ENCODE data around the gene RTKN. TPM values are rescaled to one million over a fixed set of nuclear protein-coding genes. Genes with fewer than 3 reads are reported as not detected.

RTKN gene
- total and polyA plus RNA-seq, 10 of the 15 experiments (the other 5 are each of a cell fraction or from before 2014, with no cell fraction given): 0.50 to 12.3 (median 5.4) TPM

GRCh38 chr2:74462786-74463105 lies 21.0 kb upstream of the RTKN start:
- POLR2A ChIA-PET: interaction anchor here (1.0 kb wide), 1 partner anchor 10 kb away, joined by 3 read pairs; the partner anchor contains the start of gene MRPL53

More at GRCh38 chr2:74462786-74463105, 21.0 kb upstream of the RTKN start:
- H3K4me1 ChIP-seq (ENCODE audit: control insufficient read depth, insufficient read depth, low read length): peaks cover 7% of the 10 kb centered on the region
- intact Hi-C loops (cut with micrococcal nuclease; ENCODE audit: unreplicated experiment) (no loop called here), in situ Hi-C loops (cut with MboI) (no loop called here)
- peaks cover 29% of the 10 kb centered on the region for H3K79me2 ChIP-seq (ENCODE audit: control insufficient read depth, insufficient read depth, low read length)
- H3K9me3 ChIP-seq (replicated peaks; ENCODE audit: control insufficient read depth, insufficient read depth, low read length): no peaks in the 10 kb centered on the region
- SMC1A ChIA-PET (ENCODE audit: uncharacterized antibody, unreplicated experiment): no interaction called here
- CTCF ChIA-PET: interaction anchor here (1.0 kb wide), 1 partner anchor 69 kb away, joined by 3 read pairs; no protein-coding TSS in a partner anchor
- no peaks in the 10 kb centered on the region for H4K20me1 ChIP-seq (ENCODE audit: control insufficient read depth, insufficient read depth)
- no peak for FAIRE-seq
- no TSS peak for BruUV-seq (replicated peaks)
- H3K9ac ChIP-seq (ENCODE audit: control insufficient read depth, insufficient read depth, low read length): no peak overlapping the region
- DNase-seq (ENCODE audit: low read depth, low spot score): no peak
- 16% methylated on average over 4 of the region's 4 CpGs for WGBS (ENCODE audit: insufficient coverage, insufficient replicate concordance, low lambda C conversion rate, missing lambda C conversion rate)
- no peak overlapping the region for H2AFZ ChIP-seq (ENCODE audit: control insufficient read depth, low read depth, low read length)
- peaks cover 2 to 4% of the 10 kb centered on the region in 2 experiments; a peak in 3 of 4 replicates for H3K36me3 ChIP-seq (ENCODE audit: control insufficient read depth in 2 of 2, insufficient read depth in 2 of 2, low read length in 1 of 2)
- H3K4me2 ChIP-seq (ENCODE audit: control insufficient read depth, insufficient read depth): no peak overlapping the region
- ATAC-seq: no peak
- no peak overlapping the region for H3K4me3 ChIP-seq
- H3K27ac ChIP-seq (ENCODE audit: control insufficient read depth, insufficient read depth): no peak overlapping the region
- TF ChIP-seq BCLAF1 (IDR thresholded peaks at IDR 0.05) (no peak), DPF2 (IDR thresholded peaks at IDR 0.05) (no peak), TCF3 (IDR thresholded peaks at IDR 0.05; ENCODE audit: borderline replicate concordance, insufficient read depth, low read depth, low read length) (no peak), RB1 (IDR thresholded peaks at IDR 0.05; ENCODE audit: borderline replicate concordance) (no peak), SPI1 (IDR thresholded peaks at IDR 0.05; ENCODE audit: borderline replicate concordance, insufficient read depth, low read depth, low read length) (no peak), RAD21 (IDR thresholded peaks at IDR 0.05; ENCODE audit: insufficient read depth, low read depth, low read length) (no peak), SUPT20H (IDR thresholded peaks at IDR 0.05; ENCODE audit: borderline replicate concordance, control insufficient read depth, low read depth, low read length) (no peak), EED (IDR thresholded peaks at IDR 0.05; ENCODE audit: low read depth) (no peak), FOXM1 (IDR thresholded peaks at IDR 0.05; ENCODE audit: low read depth, low read length) (no peak)
- RAD21 ChIA-PET (ENCODE audit: unreplicated experiment): no interaction called here
- no peaks in the 10 kb centered on the region for H3K27me3 ChIP-seq (replicated peaks in 1 of 2; ENCODE audit: control insufficient read depth in 2 of 2, insufficient read depth in 2 of 2, low read length in 1 of 2)
